HCT116 (cell line): ENCODE data around the gene BOD1. TPM values are rescaled to one million over a fixed set of nuclear protein-coding genes. Genes with fewer than 3 reads are reported as not detected.
A peak's percentile ranks its signal among the peaks of the same experiment; 100 is the strongest.

Source experiments
- ATAC-seq: fragments of 200-7000 bp; cut with Tn5 transposase; 2 replicates; pipeline ENCODE4 v1.9.1; 2020; ENCODE audit warnings: mild to moderate bottlenecking, moderate library complexity
- BruUV-seq: library from RNA; stranded (reverse); fragments of 400-500 nt; replicated peaks from 2 replicates; lab custom pipeline; 2021; lab: Mats Ljungman, UMichigan
- CTCF ChIA-PET: fragments of 300-600 bp; sonication (Branson Sonifier 250); formaldehyde crosslinking; loops from one replicate; lab custom pipeline; 2021; ENCODE audit warnings: antibody characterized with exemption; lab: Charles Lee
- POLR2A ChIA-PET: fragments of 300-600, 350-600 bp; sonication (Branson Sonifier 250); formaldehyde crosslinking; loops from one replicate; lab custom pipeline; 2021; ENCODE audit warnings: antibody characterized with exemption; lab: Charles Lee
- RAD21 ChIA-PET, 2 experiments: fragments of 300-600 bp; sonication (Branson Sonifier 250); formaldehyde crosslinking; loops; one replicate each; lab custom pipeline; 2023; ENCODE audit warnings: low total read pairs in 2 of 2; ENCODE audit not compliant: uncharacterized antibody in 2 of 2, unreplicated experiment in 2 of 2, low non-redundant PET in 1 of 2; lab: Charles Lee
- DNase-seq: peaks from one replicate; pipeline ENCODE4 v3.0.0-alpha.2; 2010; ENCODE audit warnings: low read depth, low spot score
- H2AFZ ChIP-seq: fragments of 200-600 bp; shearing (Covaris generic), sonication (generic); 2 replicates; pipeline ENCODE4 v1.6.1; 2017; ENCODE audit warnings: low read depth, mixed run types, mixed read lengths, antibody characterized with exemption, low read length; ENCODE audit not compliant: poor library complexity, severe bottlenecking
- H3K27ac ChIP-seq: 2 replicates; pipeline ENCODE4 v1.5.1; 2012; ENCODE audit warnings: low read depth, low read length
- H3K27me3 ChIP-seq: fragments of 200-600 bp; sonication (generic); 2 replicates; pipeline ENCODE4 v1.6.1; 2016; ENCODE audit warnings: mixed run types, low read length, mixed read lengths; ENCODE audit not compliant: insufficient read depth
- H3K36me3 ChIP-seq, 2 experiments: fragments of 200-500 bp in 1 of 2; fragments of 200-600 bp in 1 of 2; sonication (Bioruptor generic) in 1 of 2; sonication (generic) in 1 of 2; 2 replicates each; pipeline versions ENCODE4 v1.5.1 to v1.6.1; 2014 to 2016; ENCODE audit warnings: low read length in 2 of 2, inconsistent platforms in 1 of 2, mixed read lengths in 1 of 2, mixed run types in 1 of 2; ENCODE audit not compliant: insufficient read depth in 2 of 2, control insufficient read depth in 1 of 2
- H3K4me1 ChIP-seq, 2 experiments: fragments of 200-600 bp in 1 of 2; sonication (generic) in 1 of 2; 2 replicates each; pipeline versions ENCODE4 v1.5.1 to v1.6.1; 2012 to 2017; ENCODE audit warnings: low read length in 2 of 2, inconsistent platforms in 1 of 2, mild to moderate bottlenecking in 1 of 2, mixed read lengths in 1 of 2, mixed run types in 1 of 2, moderate library complexity in 1 of 2; ENCODE audit not compliant: insufficient read depth in 2 of 2, control insufficient read depth in 1 of 2
- H3K4me2 ChIP-seq: fragments of 200-600 bp; sonication (generic); 2 replicates; pipeline ENCODE4 v1.6.1; 2017; ENCODE audit warnings: mixed run types, low read length, mixed read lengths
- H3K4me3 ChIP-seq, 2 experiments: fragments of 200-600 bp in 1 of 2; sonication (generic) in 1 of 2; replicated peaks in 1 of 2; 2 replicates each; pipeline ENCODE4 v1.5.1; 2011 to 2016; ENCODE audit warnings: low read length in 2 of 2, control low read depth in 1 of 2, low read depth in 1 of 2, mild to moderate bottlenecking in 1 of 2, mixed read lengths in 1 of 2, mixed run types in 1 of 2
- H3K79me2 ChIP-seq: fragments of 200-600 bp; sonication (generic); 2 replicates; pipeline ENCODE4 v1.6.1; 2017; ENCODE audit warnings: mild to moderate bottlenecking, mixed run types, low read length, moderate library complexity, mixed read lengths; ENCODE audit not compliant: insufficient read depth
- H3K9ac ChIP-seq: fragments of 200-600 bp; sonication (generic); 2 replicates; pipeline ENCODE4 v1.6.1; 2016; ENCODE audit warnings: low read length, mixed read lengths
- H3K9me2 ChIP-seq: fragments of 200-600 bp; sonication (generic), shearing (Covaris generic); 2 replicates; pipeline ENCODE4 v1.6.1; 2017; ENCODE audit warnings: mixed run types, mild to moderate bottlenecking, moderate library complexity; ENCODE audit not compliant: insufficient read depth
- H3K9me3 ChIP-seq, 2 experiments: fragments of 200-500 bp in 1 of 2; fragments of 200-600 bp in 1 of 2; sonication (Bioruptor generic) in 1 of 2; sonication (generic) in 1 of 2; 2 replicates each; pipeline ENCODE4 v1.6.1; 2014 to 2017; ENCODE audit warnings: low read length in 2 of 2, mixed read lengths in 2 of 2, inconsistent platforms in 1 of 2, low read depth in 1 of 2, mild to moderate bottlenecking in 1 of 2, mixed run types in 1 of 2, moderate library complexity in 1 of 2; ENCODE audit not compliant: control insufficient read depth in 1 of 2, insufficient read depth in 1 of 2
- H4K20me1 ChIP-seq: fragments of 200-600 bp; sonication (generic), shearing (Covaris generic); 2 replicates; pipeline ENCODE4 v1.6.1; 2017; ENCODE audit warnings: mixed run types, mild to moderate bottlenecking, moderate library complexity; ENCODE audit not compliant: insufficient read depth
- ATF3 ChIP-seq: IDR thresholded peaks from 2 replicates; pipeline ENCODE4 v1.6.1; 2012
- CBX3 ChIP-seq: IDR thresholded peaks from 2 replicates; pipeline ENCODE4 v1.6.1; 2012; ENCODE audit warnings: low read depth
- CEBPB ChIP-seq: IDR thresholded peaks from 2 replicates; pipeline ENCODE4 v1.6.1; 2012; ENCODE audit warnings: low read depth
- CTCF ChIP-seq, 3 experiments: fragments of 200-600 bp in 1 of 3; sonication (generic) in 1 of 3; IDR thresholded peaks in 2 of 3; conservative IDR thresholded peaks in 1 of 3; 2 replicates each; pipeline ENCODE4 v1.5.1; 2012 to 2017; ENCODE audit warnings: low read depth in 2 of 3, low read length in 2 of 3, antibody characterized with exemption in 1 of 3, borderline replicate concordance in 1 of 3, control low read depth in 1 of 3, mild to moderate bottlenecking in 1 of 3, mixed read lengths in 1 of 3, mixed run types in 1 of 3, moderate library complexity in 1 of 3; ENCODE audit not compliant: insufficient read depth in 1 of 3
- ELF1 ChIP-seq: IDR thresholded peaks from 2 replicates; pipeline ENCODE4 v1.6.1; 2012; ENCODE audit warnings: low read depth, borderline replicate concordance
- EZH2phosphoT487 ChIP-seq: fragments of 200-600 bp; IDR thresholded peaks from 2 replicates; pipeline ENCODE4 v1.6.1; 2018; ENCODE audit warnings: antibody characterized with exemption, borderline replicate concordance
- FOSL1 ChIP-seq: IDR thresholded peaks from 2 replicates; pipeline ENCODE4 v1.6.1; 2012; ENCODE audit warnings: low read depth
- JUND ChIP-seq: IDR thresholded peaks from 2 replicates; pipeline ENCODE4 v1.6.1; 2012
- MAX ChIP-seq: IDR thresholded peaks from 2 replicates; pipeline ENCODE4 v1.6.1; 2012
- POLR2A ChIP-seq: IDR thresholded peaks from 2 replicates; pipeline ENCODE4 v1.7.0; 2011; ENCODE audit warnings: borderline replicate concordance; ENCODE audit not compliant: insufficient read depth, insufficient read length; ENCODE audit errors: extremely low read depth
- POLR2AphosphoS5 ChIP-seq: IDR thresholded peaks from 2 replicates; pipeline ENCODE4 v1.6.1; 2011; ENCODE audit warnings: mild to moderate bottlenecking, low read depth, low read length, moderate library complexity
- RAD21 ChIP-seq: IDR thresholded peaks from 2 replicates; pipeline ENCODE4 v1.6.1; 2012; ENCODE audit warnings: low read depth, mild to moderate bottlenecking
- REST ChIP-seq: IDR thresholded peaks from 2 replicates; pipeline ENCODE4 v1.6.1; 2012; ENCODE audit warnings: low read depth
- SRF ChIP-seq: IDR thresholded peaks from 2 replicates; pipeline ENCODE4 v1.6.1; 2012; ENCODE audit warnings: low read depth
- TCF7L2 ChIP-seq: IDR thresholded peaks from 2 replicates; pipeline ENCODE4 v1.7.0; 2011; ENCODE audit warnings: borderline replicate concordance, inconsistent platforms; ENCODE audit not compliant: insufficient read depth, insufficient read length; ENCODE audit errors: extremely low read depth
- ZBTB33 ChIP-seq: IDR thresholded peaks from 2 replicates; pipeline ENCODE4 v1.6.1; 2011; ENCODE audit warnings: mild to moderate bottlenecking, low read length, moderate library complexity; ENCODE audit not compliant: insufficient replicate concordance; ENCODE audit errors: extremely low read depth
- ZNF274 ChIP-seq: fragments of 200-500 bp; sonication (Bioruptor generic); IDR thresholded peaks from 2 replicates; pipeline ENCODE4 v1.6.1; 2014; ENCODE audit warnings: mild to moderate bottlenecking, low read depth, low read length, inconsistent platforms
- intact Hi-C: fragments of 100-400 bp; cut with micrococcal nuclease; formaldehyde crosslinking; loops from 2 replicates; pipeline ENCODE4 v1.10.0; 2022
- total RNA-seq: library from RNA; stranded (reverse); gene quantifications from one replicate; pipeline ENCODE4 v1.2.1, GENCODE V29; 2021; ENCODE audit not compliant: unreplicated experiment

BOD1 gene
- total RNA-seq, 1 experiment from 2014 or later, result 60.2 TPM

GRCh38 chr5:173573126-173573960, 43.1 kb downstream of the BOD1 start:
- H3K9me3 ChIP-seq, result peaks cover 0 to under 1% of the 10 kb centered on the region in 2 experiments; a peak in 1 of 4 replicates
- H4K20me1 ChIP-seq, result no peaks in the 10 kb centered on the region
- no peaks in the 10 kb centered on the region for H3K9me2 ChIP-seq
- CTCF ChIA-PET, result interaction anchor here (0.5 to 2.4 kb wide), 23 partner anchors 9 to 566 kb away, joined by 3 to 15 read pairs (median 4); no protein-coding TSS in a partner anchor
- POLR2A ChIA-PET, result interaction anchor here (1.1 kb wide), 1 partner anchor 177 kb away, joined by 3 read pairs; no protein-coding TSS in a partner anchor
- ATAC-seq, result peak; percentile 99
- RAD21 ChIA-PET, result interaction anchor here in 1 of 2 experiments (0.6 to 1.2 kb wide), 3 partner anchors 9 to 279 kb away, joined by 3 to 4 read pairs (median 4); no protein-coding TSS in a partner anchor
- peak overlapping the region; percentile 97 for H2AFZ ChIP-seq
- H3K36me3 ChIP-seq, result no peaks in the 10 kb centered on the region
- peak overlapping the region; percentile 19 to 34; a peak in 3 of 4 replicates for H3K4me3 ChIP-seq
- no TSS peak for BruUV-seq
- H3K27me3 ChIP-seq, result no peaks in the 10 kb centered on the region
- no peaks in the 10 kb centered on the region for H3K79me2 ChIP-seq
- intact Hi-C loops, result loop anchor here (1.0 to 2.0 kb wide), 4 partner anchors 121 to 279 kb away; no protein-coding TSS in a partner anchor
- DNase-seq, result peak; percentile 22
- peaks cover 0 to 8% of the 10 kb centered on the region in 2 experiments; a peak in 1 of 4 replicates for H3K4me1 ChIP-seq
- peak overlapping the region; percentile 72 for H3K4me2 ChIP-seq
- H3K9ac ChIP-seq, result no peak overlapping the region
- H3K27ac ChIP-seq, result no peak overlapping the region
- TF ChIP-seq MAX (peak; percentile 62), TCF7L2 (no peak), CTCF (IDR thresholded peaks at IDR 0.05 in 2 of 3, conservative IDR thresholded peaks at IDR 0.05 in 1 of 3; ENCODE audit: borderline replicate concordance in 1 of 3, insufficient read depth in 1 of 3, low read depth in 2 of 3, low read length in 2 of 3) (peak; percentile 83 to 90 (median 88)), POLR2AphosphoS5 (no peak), ZNF274 (no peak), ZBTB33 (no peak), RAD21 (peak; percentile 95), ATF3 (no peak), JUND (no peak), POLR2A (no peak), EZH2phosphoT487 (no peak), FOSL1 (no peak), REST (no peak), CBX3 (no peak; the same call in 1 of the 2 replicates), ELF1 (no peak), SRF (no peak), CEBPB (no peak)
